ENCODE results near the gene CKMT2. TPM values are rescaled to one million over a fixed set of nuclear protein-coding genes. Genes with fewer than 3 reads are reported as not detected.

The CKMT2 gene
- total and polyA plus RNA-seq, 2 of the 4 experiments (the other 2 are of a cell fraction), result 0.21 to 0.36 TPM

- CTCF ChIA-PET, result interaction anchor here (0.6 kb wide), 1 partner anchor 185 kb away, joined by 3 read pairs; no protein-coding TSS in a partner anchor
- intact Hi-C loops (cut with micrococcal nuclease), result no loop called here
- H4K8ac ChIP-seq (ENCODE audit: low read depth in 2 of 2, low read length in 2 of 2), result no peak overlapping the region
Observed at GRCh38 chr5:81209869-81210493, 23.1 kb upstream of the CKMT2 start.

More at GRCh38 chr5:81209869-81210493, 23.1 kb upstream of the CKMT2 start:
- 86% methylated on average over 8 of the region's 11 CpGs; no CpG with 5 or more reads in 1 of the 2 experiments for WGBS, 2 experiments (ENCODE audit: extremely low coverage in 2 of 2, insufficient read length in 1 of 2)
- Histone ChIP-seq H3K18ac (ENCODE audit: low read depth, low read length) (no peak overlapping the region), H3K4me1 (ENCODE audit: control insufficient read depth, insufficient read depth, low read length) (no peaks in the 10 kb centered on the region), H3K36me3 (ENCODE audit: control insufficient read depth, insufficient read depth, low read length) (peaks cover 5% of the 10 kb centered on the region; the same call in 1 of the 2 replicates), H3K9ac (ENCODE audit: low read depth, low read length) (no peak overlapping the region), H3K4me2 (ENCODE audit: low read depth, low read length) (no peak overlapping the region), H2BK15ac (ENCODE audit: low read depth, low read length) (no peak overlapping the region), H2AK5ac (ENCODE audit: low read depth, low read length) (no peak overlapping the region), H4K5ac (ENCODE audit: low read depth, low read length) (no peak overlapping the region), H3K79me1 (ENCODE audit: low read depth in 1 of 2, low read length in 2 of 2) (no peaks in the 10 kb centered on the region), H2AK9ac (replicated peaks; ENCODE audit: low read depth, low read length, poor library complexity) (no peak overlapping the region), H4K91ac (ENCODE audit: insufficient read depth, low read depth, low read length) (no peak overlapping the region), H4K20me1 (ENCODE audit: insufficient read depth, low read length) (no peaks in the 10 kb centered on the region; the same call in 1 of the 2 replicates), H3K4ac (ENCODE audit: low read depth, low read length) (no peak overlapping the region), H2BK120ac (ENCODE audit: low read depth, low read length) (no peak overlapping the region), H3K27me3 (ENCODE audit: control insufficient read depth, insufficient read depth, low read length) (no peaks in the 10 kb centered on the region), H3K14ac (replicated peaks; ENCODE audit: low read depth, low read length) (no peak overlapping the region), H2BK20ac (ENCODE audit: low read depth, low read length) (no peak overlapping the region), H3K56ac (ENCODE audit: extremely low read depth, insufficient read depth, low read length) (no peak overlapping the region), H3K23ac (ENCODE audit: low read depth, low read length) (no peak overlapping the region), H2AFZ (replicated peaks; ENCODE audit: low read length, poor library complexity) (no peak overlapping the region), H2BK5ac (ENCODE audit: low read depth, low read length, poor library complexity, severe bottlenecking) (no peak overlapping the region), H3K4me3 (ENCODE audit: insufficient read depth, low read depth, low read length) (no peak overlapping the region), H3K9me1 (ENCODE audit: insufficient read depth, low read length) (peaks cover 4% of the 10 kb centered on the region; the same call in 1 of the 2 replicates), H3K9me3 (ENCODE audit: control insufficient read depth, insufficient read depth, low read length) (no peaks in the 10 kb centered on the region), H3K27ac (ENCODE audit: insufficient read depth, low read length) (no peak overlapping the region)
- dilution Hi-C loops (cut with HindIII; ENCODE audit: low sequenced_read_pairs, unreplicated experiment) (no loop called here), in situ Hi-C loops (cut with MboI; ENCODE audit: low sequenced_read_pairs) (no loop called here)
- TF ChIP-seq SMC3 (IDR thresholded peaks at IDR 0.05; ENCODE audit: low read depth, low read length) (no peak), FOS (IDR thresholded peaks at IDR 0.05; ENCODE audit: low read depth, low read length) (no peak), ELK1 (IDR thresholded peaks at IDR 0.05; ENCODE audit: borderline replicate concordance, low read depth, low read length) (no peak)
- DNase-seq (no peak), ATAC-seq (ENCODE audit: low read depth) (no peak)
- no TSS peak for BruUV-seq (replicated peaks)
- POLR2A ChIA-PET (ENCODE audit: unreplicated experiment), result no interaction called here

Measured in IMR-90 (cell line).